Measurements from ENCODE around the gene EIF4G2. TPM values are rescaled to one million over a fixed set of nuclear protein-coding genes. Genes with fewer than 3 reads are reported as not detected.

EIF4G2 gene
- total RNA-seq, 1 experiment from 2014 or later = 1,198 TPM

- no peaks in the 10 kb centered on the region for H3K9me3 ChIP-seq (ENCODE audit: low read depth, low read length, poor library complexity, severe bottlenecking)
- POLR2A ChIA-PET (ENCODE audit: low non-redundant PET) = no interaction called here
- peaks cover 8% of the 10 kb centered on the region for H3K36me3 ChIP-seq (ENCODE audit: insufficient read depth, low read length, poor library complexity, severe bottlenecking)
- no TSS peak for BruUV-seq (replicated peaks)
- intact Hi-C loops (cut with micrococcal nuclease; ENCODE audit: unreplicated experiment) = no loop called here
- no peak for DNase-seq (ENCODE audit: low spot score)
- H3K4me3 ChIP-seq (ENCODE audit: low read depth, low read length, poor library complexity, severe bottlenecking) = no peak overlapping the region
- no peaks in the 10 kb centered on the region for H3K27me3 ChIP-seq (replicated peaks; ENCODE audit: insufficient read depth, low read depth, low read length, poor library complexity)
- no peak for TF ChIP-seq EZH2 (IDR thresholded peaks at IDR 0.05; ENCODE audit: borderline replicate concordance, low read depth, low read length, poor library complexity, severe bottlenecking)
- CTCF ChIA-PET = no interaction called here
- no peak overlapping the region for H3K27ac ChIP-seq (ENCODE audit: low read depth, low read length, poor library complexity, severe bottlenecking)
- H3K4me1 ChIP-seq (ENCODE audit: insufficient read depth, low read length, poor library complexity, severe bottlenecking) = no peaks in the 10 kb centered on the region
Observed at GRCh38 chr11:10749476-10749875, 59.2 kb downstream of the EIF4G2 start.

GRCh38 chr11:10747733-10748132 lies 61.0 kb downstream of the EIF4G2 start:
- Histone ChIP-seq H3K4me1 (ENCODE audit: insufficient read depth, low read length, poor library complexity, severe bottlenecking) (peaks cover 4% of the 10 kb centered on the region), H3K9me3 (ENCODE audit: low read depth, low read length, poor library complexity, severe bottlenecking) (no peaks in the 10 kb centered on the region), H3K36me3 (ENCODE audit: insufficient read depth, low read length, poor library complexity, severe bottlenecking) (no peaks in the 10 kb centered on the region), H3K27me3 (replicated peaks; ENCODE audit: insufficient read depth, low read depth, low read length, poor library complexity) (no peaks in the 10 kb centered on the region), H3K27ac (ENCODE audit: low read depth, low read length, poor library complexity, severe bottlenecking) (no peak overlapping the region), H3K4me3 (ENCODE audit: low read depth, low read length, poor library complexity, severe bottlenecking) (no peak overlapping the region)
- TF ChIP-seq EZH2 (IDR thresholded peaks at IDR 0.05; ENCODE audit: borderline replicate concordance, low read depth, low read length, poor library complexity, severe bottlenecking) = no peak
- TF ChIP-seq CTCF (conservative IDR thresholded peaks at IDR 0.05; ENCODE audit: low read depth, low read length) = no peak
- intact Hi-C loops (cut with micrococcal nuclease; ENCODE audit: unreplicated experiment) = no loop called here
- CTCF ChIA-PET = no interaction called here
- no peak for DNase-seq (ENCODE audit: low spot score)
- no TSS peak for BruUV-seq (replicated peaks)
- POLR2A ChIA-PET (ENCODE audit: low non-redundant PET) = no interaction called here

Other genes starting within 250 kb of the EIF4G2 start
- 0.11 and 0.15 TPM in 2 replicates for gene LYVE1, start 240.3 kb downstream of the EIF4G2 start, total RNA-seq (2021)
- 0.26 and 0.81 TPM in 2 replicates for gene IRAG1, start 115.2 kb downstream of the EIF4G2 start, total RNA-seq (2021)
- gene CTR9, start 57.7 kb downstream of the EIF4G2 start, total RNA-seq (2021) = 45.9 and 49.3 TPM in 2 replicates
- gene ZBED5, start 49.1 kb upstream of the EIF4G2 start, total RNA-seq (2021) = 40.2 and 43.5 TPM in 2 replicates